Sigmoid colon (tissue), 4 donors: Measurements from ENCODE around the gene PLA2G12A.

Experiments used
- POLR2A ChIP-seq, 2 donors: fragments of 450-650 bp; IDR thresholded peaks; one replicate each; pipeline ENCODE4 v1.6.1; 2016; ENCODE audit warnings: antibody characterized with exemption in 2 of 2, mild to moderate bottlenecking in 2 of 2, moderate library complexity in 2 of 2
- POLR2AphosphoS5 ChIP-seq, 4 donors: sonication (generic); formaldehyde crosslinking; IDR thresholded peaks; one replicate each; pipeline ENCODE4 v1.6.1; 2017; ENCODE audit warnings: antibody characterized with exemption in 4 of 4
- TF ChIP-seq, protein P1 (sequence below), 4 experiments: fragments of 450-650 bp in 3 of 4; fragments of 200-600 bp in 1 of 4; IDR thresholded peaks; one replicate each; pipeline ENCODE4 v1.5.1; 2016 to 2019; ENCODE audit warnings: antibody characterized with exemption in 4 of 4, mild to moderate bottlenecking in 3 of 4, moderate library complexity in 2 of 4

DNA sequence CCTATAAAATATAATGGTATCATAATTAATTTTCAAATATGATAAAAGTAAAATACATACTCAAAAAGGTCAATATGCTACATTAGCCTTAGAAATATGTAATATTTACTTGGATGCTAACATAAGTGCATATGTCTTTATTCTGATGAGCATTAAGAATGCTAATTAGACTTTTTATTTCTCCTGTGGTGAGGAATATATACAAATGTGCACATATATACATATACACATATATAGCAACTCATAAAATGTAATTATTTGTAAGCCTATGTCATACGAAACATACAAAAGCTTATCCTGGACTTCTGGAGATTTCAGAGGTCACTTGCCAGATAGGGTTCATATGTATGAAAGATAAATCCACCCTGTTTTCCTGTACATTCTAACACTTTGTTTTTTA lies 11.1 kb downstream of the PLA2G12A start:
- TF ChIP-seq, protein P1, sequence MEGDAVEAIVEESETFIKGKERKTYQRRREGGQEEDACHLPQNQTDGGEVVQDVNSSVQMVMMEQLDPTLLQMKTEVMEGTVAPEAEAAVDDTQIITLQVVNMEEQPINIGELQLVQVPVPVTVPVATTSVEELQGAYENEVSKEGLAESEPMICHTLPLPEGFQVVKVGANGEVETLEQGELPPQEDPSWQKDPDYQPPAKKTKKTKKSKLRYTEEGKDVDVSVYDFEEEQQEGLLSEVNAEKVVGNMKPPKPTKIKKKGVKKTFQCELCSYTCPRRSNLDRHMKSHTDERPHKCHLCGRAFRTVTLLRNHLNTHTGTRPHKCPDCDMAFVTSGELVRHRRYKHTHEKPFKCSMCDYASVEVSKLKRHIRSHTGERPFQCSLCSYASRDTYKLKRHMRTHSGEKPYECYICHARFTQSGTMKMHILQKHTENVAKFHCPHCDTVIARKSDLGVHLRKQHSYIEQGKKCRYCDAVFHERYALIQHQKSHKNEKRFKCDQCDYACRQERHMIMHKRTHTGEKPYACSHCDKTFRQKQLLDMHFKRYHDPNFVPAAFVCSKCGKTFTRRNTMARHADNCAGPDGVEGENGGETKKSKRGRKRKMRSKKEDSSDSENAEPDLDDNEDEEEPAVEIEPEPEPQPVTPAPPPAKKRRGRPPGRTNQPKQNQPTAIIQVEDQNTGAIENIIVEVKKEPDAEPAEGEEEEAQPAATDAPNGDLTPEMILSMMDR (IDR thresholded peaks at IDR 0.05): no peak
- TF ChIP-seq POLR2AphosphoS5 (IDR thresholded peaks at IDR 0.05) (no peak), POLR2A (IDR thresholded peaks at IDR 0.05) (no peak)
